ENCODE data around the gene PLA2G2C. TPM values are rescaled to one million over a fixed set of nuclear protein-coding genes. Genes with fewer than 3 reads are reported as not detected.

The PLA2G2C gene
- total and polyA plus RNA-seq, 2 donors (not counting 1 experiment from before 2014, with no cell fraction given): 0.03 TPM; not detected in 1

- Mint-ChIP-seq H3K27me3 (peaks cover 23% of the 10 kb centered on the region), H3K4me1 (peaks cover 15% of the 10 kb centered on the region), H3K9me3 (ENCODE audit: insufficient read depth) (no peaks in the 10 kb centered on the region), H3K4me3 (no peak overlapping the region), H3K27ac (no peak overlapping the region)
- Histone ChIP-seq H3K4me1 (ENCODE audit: control insufficient read depth in 2 of 2, insufficient read depth in 2 of 2, low read length in 2 of 2) (peaks cover 10 to 16% of the 10 kb centered on the region in 2 donors), H3K4me2 (replicated peaks; ENCODE audit: low read depth, low read length, poor library complexity, severe bottlenecking) (no peak overlapping the region), H3K27ac (ENCODE audit: low read length in 2 of 2) (no peak overlapping the region), H2AFZ (ENCODE audit: insufficient read depth, low read depth, low read length, poor library complexity, severe bottlenecking) (no peak overlapping the region), H3K9ac (ENCODE audit: low read length) (no peak overlapping the region), H3K4me3 (ENCODE audit: control extremely low read depth in 1 of 5, extremely low read depth in 1 of 5, insufficient read depth in 1 of 5, low read depth in 2 of 5, low read length in 4 of 5) (no peak overlapping the region), H3K79me2 (ENCODE audit: control insufficient read depth, insufficient read depth, low read length) (no peaks in the 10 kb centered on the region), H3K36me3 (replicated peaks in 1 of 2; ENCODE audit: control extremely low read depth in 1 of 2, control insufficient read depth in 1 of 2, extremely low read depth in 1 of 2, insufficient read depth in 2 of 2, low read length in 1 of 2) (no peaks in the 10 kb centered on the region), H4K20me1 (ENCODE audit: control insufficient read depth, insufficient read depth, low read length, poor library complexity, severe bottlenecking) (no peaks in the 10 kb centered on the region), H3K9me3 (ENCODE audit: control extremely low read depth in 1 of 3, control insufficient read depth in 2 of 3, insufficient read depth in 1 of 3, low read length in 2 of 3) (peaks cover 0 to 4% (median 0%) of the 10 kb centered on the region in 3 donors), H3K27me3 (replicated peaks in 1 of 4; ENCODE audit: control extremely low read depth in 1 of 4, control insufficient read depth in 3 of 4, insufficient read depth in 4 of 4, low read length in 3 of 4) (peaks cover 0 to 35% (median 2%) of the 10 kb centered on the region in 4 experiments)
- TF ChIP-seq CTCF (IDR thresholded peaks at IDR 0.05) (no peak), EZH2 (IDR thresholded peaks at IDR 0.05; ENCODE audit: borderline replicate concordance, insufficient read depth, low read depth, low read length, poor library complexity, severe bottlenecking) (no peak)
- intact Hi-C loops (cut with micrococcal nuclease): loop anchor here (5.0 kb wide), 1 partner anchor 294 kb away; no protein-coding TSS in a partner anchor
- ATAC-seq (ENCODE audit: low read depth): no peak
- no peak for DNase-seq
- POLR2A ChIA-PET: no interaction called here
- CTCF ChIA-PET: interaction anchor here (1.2 to 9.7 kb wide), 3 partner anchors 22 to 283 kb away, joined by 3 to 111 read pairs (median 3); no protein-coding TSS in a partner anchor
- WGBS (ENCODE audit: insufficient coverage): 90% methylated on average over 9 of the region's 10 CpGs
Measured at GRCh38 chr1:20210736-20211460, 24.6 kb upstream of the PLA2G2C start.

- no peaks in the 10 kb centered on the region for H4K20me1 ChIP-seq (ENCODE audit: control insufficient read depth, insufficient read depth, low read length, poor library complexity, severe bottlenecking)
- no peak overlapping the region for H3K4me3 ChIP-seq (ENCODE audit: control extremely low read depth in 1 of 5, extremely low read depth in 1 of 5, insufficient read depth in 1 of 5, low read depth in 2 of 5, low read length in 4 of 5)
- H2AFZ ChIP-seq (ENCODE audit: insufficient read depth, low read depth, low read length, poor library complexity, severe bottlenecking): no peak overlapping the region
- ChIA-PET CTCF (interaction anchor here (0.9 to 9.7 kb wide), 2 partner anchors 14 to 284 kb away, joined by 3 to 111 read pairs; no protein-coding TSS in a partner anchor), POLR2A (no interaction called here)
- intact Hi-C loops (cut with micrococcal nuclease): no loop called here
- no peaks in the 10 kb centered on the region for H3K9me3 Mint-ChIP-seq (ENCODE audit: insufficient read depth)
- peaks cover 15% of the 10 kb centered on the region for H3K4me1 Mint-ChIP-seq
- no peak for ATAC-seq (ENCODE audit: low read depth)
- no peak overlapping the region for H3K27ac ChIP-seq (ENCODE audit: low read length in 2 of 2)
- H3K79me2 ChIP-seq (ENCODE audit: control insufficient read depth, insufficient read depth, low read length): no peaks in the 10 kb centered on the region
- 77% methylated on average over 4 of the region's 4 CpGs for WGBS (ENCODE audit: insufficient coverage)
- H3K9me3 ChIP-seq (ENCODE audit: control extremely low read depth in 1 of 3, control insufficient read depth in 2 of 3, insufficient read depth in 1 of 3, low read length in 2 of 3): peaks cover 0 to 4% (median 0%) of the 10 kb centered on the region in 3 donors
- peaks cover 10 to 16% of the 10 kb centered on the region in 2 donors for H3K4me1 ChIP-seq (ENCODE audit: control insufficient read depth in 2 of 2, insufficient read depth in 2 of 2, low read length in 2 of 2)
- H3K27me3 Mint-ChIP-seq: peaks cover 25% of the 10 kb centered on the region
- no peak overlapping the region for H3K27ac Mint-ChIP-seq
- H3K27me3 ChIP-seq (replicated peaks in 1 of 4; ENCODE audit: control extremely low read depth in 1 of 4, control insufficient read depth in 3 of 4, insufficient read depth in 4 of 4, low read length in 3 of 4): peaks cover 0 to 37% (median 2%) of the 10 kb centered on the region in 4 experiments
- no peak overlapping the region for H3K4me2 ChIP-seq (replicated peaks; ENCODE audit: low read depth, low read length, poor library complexity, severe bottlenecking)
- H3K36me3 ChIP-seq (replicated peaks in 1 of 2; ENCODE audit: control extremely low read depth in 1 of 2, control insufficient read depth in 1 of 2, extremely low read depth in 1 of 2, insufficient read depth in 2 of 2, low read length in 1 of 2): no peaks in the 10 kb centered on the region
- no peak overlapping the region for H3K9ac ChIP-seq (ENCODE audit: low read length)
- H3K4me3 Mint-ChIP-seq: no peak overlapping the region
- TF ChIP-seq CTCF (IDR thresholded peaks at IDR 0.05): no peak
- no peak for TF ChIP-seq EZH2 (IDR thresholded peaks at IDR 0.05; ENCODE audit: borderline replicate concordance, insufficient read depth, low read depth, low read length, poor library complexity, severe bottlenecking)
- DNase-seq: no peak
Measured at GRCh38 chr1:20209471-20209870, 23.2 kb upstream of the PLA2G2C start.

Data from B cell (primary cell).